Stimulated activated memory B cell treated with anti-CD40 and anti-IgM and Interleukin-4, amounts not matched to agents 10 μg/mL and 1 μg/mL and 100 μg/mL, for 72 hours (primary cell): ENCODE data around the gene TSPEAR.
"Not testable (repeated sequence)": the region's sequence is repeated elsewhere in the genome, so short reads cannot be mapped to it uniquely, and the experiment has no call there.

Source experiments
- ATAC-seq: fragments of 150-1000 bp; cut with Tn5 transposase; 2 replicates; pipeline ENCODE4 v1.10.0; 2021
- H3K27ac Mint-ChIP-seq: one replicate; pipeline ENCODE4 v1.8.0; 2022; ENCODE audit warnings: mild to moderate bottlenecking, mixed read lengths
- H3K27me3 Mint-ChIP-seq: one replicate; pipeline ENCODE4 v1.8.0; 2022; ENCODE audit warnings: mixed read lengths
- H3K36me3 Mint-ChIP-seq: one replicate; pipeline ENCODE4 v1.8.0; 2022; ENCODE audit warnings: mixed read lengths
- H3K4me1 Mint-ChIP-seq: one replicate; pipeline ENCODE4 v1.8.0; 2022; ENCODE audit warnings: mixed read lengths
- H3K4me3 Mint-ChIP-seq: one replicate; pipeline ENCODE4 v1.8.0; 2022; ENCODE audit warnings: mild to moderate bottlenecking, moderate library complexity, mixed read lengths
- H3K9me3 Mint-ChIP-seq: one replicate; pipeline ENCODE4 v1.8.0; 2022; ENCODE audit warnings: mixed read lengths

Gene TSPEAR

GRCh38 chr21:44601596-44602462, 109.5 kb downstream of the TSPEAR start:
- H3K36me3 Mint-ChIP-seq: peaks cover 4% of the 10 kb centered on the region
- no peak overlapping the region for H3K27ac Mint-ChIP-seq
- H3K27me3 Mint-ChIP-seq: peaks cover 81% of the 10 kb centered on the region
- no peak overlapping the region for H3K4me3 Mint-ChIP-seq
- peaks cover 9% of the 10 kb centered on the region for H3K9me3 Mint-ChIP-seq
- no peak for ATAC-seq
- no peaks in the 10 kb centered on the region for H3K4me1 Mint-ChIP-seq

- ATAC-seq, H3K4me3 Mint-ChIP-seq, H3K9me3 Mint-ChIP-seq, H3K4me1 Mint-ChIP-seq, H3K36me3 Mint-ChIP-seq, H3K27ac Mint-ChIP-seq: not testable (repeated sequence)
- H3K27me3 Mint-ChIP-seq: peaks cover 73% of the 10 kb centered on the region
Measured at GRCh38 chr21:44601091-44601490, 110.3 kb downstream of the TSPEAR start.

- ATAC-seq, H3K4me3 Mint-ChIP-seq, H3K36me3 Mint-ChIP-seq, H3K9me3 Mint-ChIP-seq, H3K4me1 Mint-ChIP-seq, H3K27ac Mint-ChIP-seq: not testable (repeated sequence)
- H3K27me3 Mint-ChIP-seq: peaks cover 67% of the 10 kb centered on the region
Measured at GRCh38 chr21:44600118-44600978, 111.0 kb downstream of the TSPEAR start, which contains the start of gene KRTAP10-7. Gene KRTAP10-7 (plus strand): TSS chr21:44600597. CDS start chr21:44600622, 25 bp downstream.

DNA sequence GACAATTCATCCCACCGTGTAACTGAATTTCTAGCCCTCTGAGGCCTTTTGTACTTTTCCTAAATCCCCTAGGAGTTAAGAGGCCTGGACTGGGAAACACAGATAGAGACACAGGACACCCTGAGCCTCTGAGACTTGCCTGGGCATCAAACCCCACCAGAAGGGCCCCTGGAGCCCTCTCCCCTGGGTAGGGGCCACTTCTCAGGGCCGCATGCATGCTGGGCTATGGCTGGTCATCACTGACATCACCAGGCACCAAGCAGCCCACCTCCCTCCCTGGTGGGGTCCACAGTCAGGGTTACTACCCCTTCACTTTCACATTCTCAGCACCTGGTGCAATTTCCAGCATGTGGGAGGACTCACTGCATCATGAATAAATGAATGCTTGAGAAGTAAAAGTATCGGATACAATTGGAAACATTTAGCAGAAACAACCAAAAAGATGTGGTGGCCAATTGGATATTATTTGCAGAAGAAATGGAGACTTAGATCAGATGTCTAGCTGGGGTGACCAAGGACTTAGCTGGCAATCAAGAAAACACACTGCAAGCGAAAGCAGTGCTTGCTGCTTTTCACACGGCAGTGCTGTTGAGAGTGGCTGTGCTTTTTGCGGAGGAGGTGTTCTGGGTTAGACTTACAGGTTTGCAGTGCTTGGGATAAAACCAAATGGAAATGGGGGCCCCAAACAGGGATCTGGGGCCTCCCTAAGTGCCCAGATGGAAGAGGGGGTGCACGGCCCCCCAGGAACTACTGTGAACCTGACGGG, 111.9 kb downstream of the TSPEAR start:
- peaks cover 4% of the 10 kb centered on the region for H3K36me3 Mint-ChIP-seq
- H3K27ac Mint-ChIP-seq: no peak overlapping the region
- no peaks in the 10 kb centered on the region for H3K4me1 Mint-ChIP-seq
- peaks cover 61% of the 10 kb centered on the region for H3K27me3 Mint-ChIP-seq
- no peak for ATAC-seq
- H3K4me3 Mint-ChIP-seq: no peak overlapping the region
- peaks cover 6% of the 10 kb centered on the region for H3K9me3 Mint-ChIP-seq

GRCh38 chr21:44598061-44598460, 113.3 kb downstream of the TSPEAR start:
- Mint-ChIP-seq H3K27me3 (peaks cover 47% of the 10 kb centered on the region), H3K9me3 (peaks cover 6% of the 10 kb centered on the region), H3K4me3 (no peak overlapping the region), H3K27ac (no peak overlapping the region), H3K36me3 (peaks cover 4% of the 10 kb centered on the region), H3K4me1 (no peaks in the 10 kb centered on the region)
- ATAC-seq: no peak

DNA sequence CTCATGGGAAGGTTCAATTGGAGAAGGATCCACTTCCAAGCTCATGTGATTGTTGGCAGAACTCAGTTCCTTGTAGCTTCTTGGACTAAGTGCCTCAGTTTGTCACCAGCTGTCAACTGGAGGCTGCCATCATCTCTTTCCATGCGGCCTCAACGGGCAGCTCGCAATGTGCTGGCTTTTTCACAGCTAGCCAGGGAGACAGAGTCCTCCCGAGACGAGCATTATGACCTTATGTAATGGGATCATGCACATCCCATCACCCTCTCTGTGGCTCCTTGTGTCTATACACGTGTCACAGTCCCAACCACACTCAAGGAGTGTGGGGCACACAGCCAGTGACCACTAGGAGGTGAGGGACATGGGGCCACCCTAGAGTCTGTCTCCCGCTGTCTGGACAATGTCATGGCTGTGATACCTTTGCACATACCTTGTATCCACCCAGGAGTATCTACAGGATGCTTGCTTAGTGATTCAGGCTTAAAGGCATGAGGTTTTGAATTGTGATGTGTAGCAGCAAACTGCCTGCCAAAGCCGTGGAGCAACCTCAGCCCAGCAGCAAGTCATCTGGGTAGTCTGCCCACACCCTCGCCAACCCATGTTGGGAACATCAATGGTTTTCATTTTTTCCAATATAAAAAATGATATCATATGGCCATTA, 115.2 kb downstream of the TSPEAR start:
- H3K4me3 Mint-ChIP-seq: no peak overlapping the region
- ATAC-seq: peak; percentile 37
- peaks cover 41% of the 10 kb centered on the region for H3K27me3 Mint-ChIP-seq
- H3K27ac Mint-ChIP-seq: no peak overlapping the region
- H3K9me3 Mint-ChIP-seq: peaks cover 6% of the 10 kb centered on the region
- no peaks in the 10 kb centered on the region for H3K4me1 Mint-ChIP-seq
- H3K36me3 Mint-ChIP-seq: peaks cover 4% of the 10 kb centered on the region

GRCh38 chr21:44595524-44595923, 115.8 kb downstream of the TSPEAR start:
- peaks cover 6% of the 10 kb centered on the region for H3K9me3 Mint-ChIP-seq
- H3K4me1 Mint-ChIP-seq: no peaks in the 10 kb centered on the region
- peaks cover 4% of the 10 kb centered on the region for H3K36me3 Mint-ChIP-seq
- peaks cover 41% of the 10 kb centered on the region for H3K27me3 Mint-ChIP-seq
- H3K27ac Mint-ChIP-seq: no peak overlapping the region
- no peak for ATAC-seq
- no peak overlapping the region for H3K4me3 Mint-ChIP-seq

DNA sequence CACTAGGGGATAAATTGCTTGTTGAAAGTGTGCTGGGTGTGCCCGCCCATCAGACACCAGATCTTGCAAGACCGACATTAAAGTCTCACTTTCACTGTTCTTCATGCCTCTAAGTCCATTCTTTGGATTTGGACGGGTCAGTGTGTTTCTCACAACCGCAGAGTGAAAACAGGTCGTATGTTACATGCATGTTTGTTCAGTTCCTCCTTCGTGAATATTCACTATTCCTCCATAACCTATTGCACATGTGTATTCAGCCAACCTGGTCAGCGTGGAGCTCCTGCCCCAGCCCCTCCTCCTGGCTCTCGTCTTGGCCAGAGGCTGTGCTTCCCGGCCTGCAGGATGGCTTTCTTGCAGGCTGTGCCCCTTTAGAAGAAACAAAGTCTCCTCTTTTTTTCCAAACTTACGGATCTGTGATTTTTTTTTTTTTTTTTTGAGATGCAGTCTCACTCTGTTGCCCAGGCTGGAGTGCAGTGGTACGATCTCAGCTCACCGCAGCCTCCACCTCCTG, 116.9 kb downstream of the TSPEAR start:
- H3K9me3 Mint-ChIP-seq: peaks cover 6% of the 10 kb centered on the region
- H3K4me3 Mint-ChIP-seq: no peak overlapping the region
- peaks cover 47% of the 10 kb centered on the region for H3K27me3 Mint-ChIP-seq
- peaks cover 4% of the 10 kb centered on the region for H3K36me3 Mint-ChIP-seq
- no peaks in the 10 kb centered on the region for H3K4me1 Mint-ChIP-seq
- no peak for ATAC-seq
- H3K27ac Mint-ChIP-seq: no peak overlapping the region

DNA sequence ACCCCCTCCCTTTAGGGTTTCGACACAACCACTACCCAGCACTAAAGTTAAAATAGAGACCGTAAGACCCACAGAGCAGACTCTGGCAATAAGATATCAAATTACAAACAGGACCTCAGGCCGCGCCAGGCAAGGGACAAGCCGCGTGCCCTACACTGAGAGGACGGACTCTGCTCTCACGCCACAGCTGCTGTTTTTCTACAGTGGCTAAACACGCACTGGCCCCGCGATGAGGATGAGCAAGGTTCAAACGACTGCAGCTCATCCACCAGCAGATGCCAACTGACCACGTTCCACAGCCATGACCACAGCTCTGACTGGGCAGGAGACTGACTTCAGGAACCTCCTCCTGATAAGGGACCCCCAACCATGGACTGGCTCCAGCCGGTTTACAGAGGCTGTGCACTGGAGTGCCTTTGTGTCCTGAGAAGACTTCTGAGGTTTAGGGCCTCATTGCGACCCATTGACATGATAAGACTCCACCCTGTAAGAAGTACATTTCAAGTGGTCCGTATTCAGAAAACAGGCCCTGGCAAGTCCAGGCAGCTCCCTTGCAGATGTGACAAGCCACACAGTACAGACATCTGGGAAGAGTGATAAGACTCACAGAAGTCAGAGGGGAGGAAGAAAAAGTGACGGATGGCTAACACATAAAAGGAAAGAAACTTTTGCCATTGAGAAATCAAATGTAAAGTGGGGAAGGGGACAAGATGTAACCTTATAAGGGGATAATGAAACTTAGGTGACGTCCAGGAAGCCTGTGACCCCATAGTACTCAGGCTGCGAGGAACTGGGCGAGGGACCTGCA, 117.6 kb downstream of the TSPEAR start:
- H3K4me1 Mint-ChIP-seq: no peaks in the 10 kb centered on the region
- peaks cover 2% of the 10 kb centered on the region for H3K36me3 Mint-ChIP-seq
- H3K27me3 Mint-ChIP-seq: peaks cover 47% of the 10 kb centered on the region
- peaks cover 6% of the 10 kb centered on the region for H3K9me3 Mint-ChIP-seq
- no peak overlapping the region for H3K27ac Mint-ChIP-seq
- H3K4me3 Mint-ChIP-seq: no peak overlapping the region
- ATAC-seq: no peak

GRCh38 chr21:44592446-44593311, 118.7 kb downstream of the TSPEAR start, which contains the start of gene KRTAP10-6:
Gene KRTAP10-6 (minus strand): TSS chr21:44592505. CDS start chr21:44592484, 21 bp downstream.
- H3K36me3 Mint-ChIP-seq: no peaks in the 10 kb centered on the region
- H3K4me1 Mint-ChIP-seq: no peaks in the 10 kb centered on the region
- no peak for ATAC-seq
- no peaks in the 10 kb centered on the region for H3K9me3 Mint-ChIP-seq
- no peak within 1 kb of the TSS for H3K4me3 Mint-ChIP-seq
- no peak within 1 kb of the TSS for H3K27ac Mint-ChIP-seq
- peaks cover 37% of the 10 kb centered on the region for H3K27me3 Mint-ChIP-seq

DNA sequence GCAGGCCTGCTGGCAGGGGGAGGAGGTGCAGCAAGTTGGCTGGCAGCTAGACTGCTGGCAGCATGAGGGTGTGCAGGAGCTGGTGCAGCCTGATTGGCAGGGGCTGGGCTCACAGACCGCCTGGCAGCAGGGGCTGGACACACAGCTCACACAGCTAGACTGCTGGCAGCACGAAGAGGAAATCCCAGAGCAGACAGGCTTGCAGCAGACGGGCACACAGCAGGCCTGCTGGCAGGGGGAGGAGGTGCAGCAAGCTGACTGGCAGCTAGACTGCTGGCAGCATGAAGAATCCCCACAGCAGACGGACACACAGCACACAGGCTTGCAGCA, 119.6 kb downstream of the TSPEAR start:
- H3K36me3 Mint-ChIP-seq, ATAC-seq, H3K4me3 Mint-ChIP-seq, H3K9me3 Mint-ChIP-seq, H3K4me1 Mint-ChIP-seq, H3K27ac Mint-ChIP-seq: not testable (repeated sequence)
- H3K27me3 Mint-ChIP-seq: peaks cover 41% of the 10 kb centered on the region

DNA sequence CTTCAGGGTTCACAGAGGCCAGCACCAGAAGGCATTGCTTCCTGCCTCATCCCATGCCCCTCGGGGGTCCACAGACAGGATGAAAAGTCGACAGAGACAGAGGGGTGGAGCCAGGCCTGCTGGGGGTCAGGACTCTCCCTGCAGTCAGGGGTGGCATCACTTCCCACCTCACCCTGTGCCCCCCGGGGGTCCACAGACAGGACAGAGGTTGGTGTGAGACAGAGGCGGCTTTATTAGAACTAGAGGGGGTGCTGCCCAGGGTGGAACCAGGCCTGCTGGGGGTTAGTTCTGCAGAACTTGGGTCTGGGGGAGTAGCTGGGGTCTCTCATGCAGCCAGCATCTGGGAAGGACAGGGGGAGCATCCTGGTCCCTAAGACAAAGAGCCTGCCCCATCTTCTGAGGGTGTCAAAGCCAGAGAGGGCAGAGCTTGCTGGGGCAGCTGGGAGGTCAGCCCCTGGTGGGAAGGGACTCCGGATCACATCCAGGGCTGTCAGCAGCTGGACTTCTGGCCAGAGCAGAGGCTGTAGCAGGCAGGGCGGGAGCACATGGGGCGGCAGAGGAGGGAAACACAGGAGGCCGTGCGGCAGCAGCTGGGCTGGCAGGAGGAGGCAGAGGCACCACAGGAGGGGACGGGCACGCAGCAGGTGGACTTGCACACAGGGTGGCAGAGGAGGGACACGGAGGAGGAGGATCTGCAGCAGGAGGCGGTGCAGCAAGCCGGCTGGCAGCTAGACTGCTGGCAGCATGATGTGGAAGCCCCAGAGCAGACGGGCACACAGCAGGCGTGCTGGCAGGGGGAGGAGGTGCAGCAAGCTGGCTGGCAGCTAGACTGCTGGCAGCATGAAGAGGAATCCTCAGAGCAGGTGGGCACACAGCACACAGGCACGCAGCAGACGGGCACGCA, 120.2 kb downstream of the TSPEAR start:
- not testable (repeated sequence) for H3K9me3 Mint-ChIP-seq, H3K36me3 Mint-ChIP-seq, H3K4me3 Mint-ChIP-seq, H3K27ac Mint-ChIP-seq, H3K4me1 Mint-ChIP-seq
- H3K27me3 Mint-ChIP-seq: peaks cover 47% of the 10 kb centered on the region
- peak; percentile 21 for ATAC-seq
